Vein endothelial cell (primary cell): ENCODE measurements around the gene LRRC37B. TPM values are rescaled to one million over a fixed set of nuclear protein-coding genes. Genes with fewer than 3 reads are reported as not detected.

Experiments used
- small RNA-seq: library from RNA; depleted of rRNA; stranded (forward); fragments of <200 nt; gene quantifications from one replicate; pipeline ENCODE3, GENCODE V24; 2012
- total RNA-seq: library from RNA; depleted of rRNA; stranded (reverse); fragments of >200 nt; gene quantifications from 2 replicates; pipeline ENCODE4 v1.2.3, GENCODE V29; 2012

Gene LRRC37B
- total RNA-seq: 11.1 and 14.6 TPM in 2 replicates

GRCh38 chr17:32006957-32007462, at the start of gene LRRC37B:
Gene LRRC37B (plus strand): TSS chr17:32007383. CDS start chr17:32021393, 14,010 bp downstream.

Small RNAs within 50 kb of the gene (small RNA-seq; reads per million reads assigned to genes)
- gene AC090616.4 (not detected), gene RNA5SP437 (not detected)

Other genes with a start within 250 kb of the LRRC37B start
- 39.5 and 52.8 TPM in 2 replicates for gene COPRS, start 148.1 kb upstream of the LRRC37B start, total RNA-seq
- gene UTP6, start 105.7 kb upstream of the LRRC37B start, total RNA-seq: 26.1 and 41.5 TPM in 2 replicates
- 20.9 and 31.3 TPM in 2 replicates for gene SUZ12, start 70.4 kb upstream of the LRRC37B start, total RNA-seq
- gene RHOT1, start 135.1 kb downstream of the LRRC37B start, total RNA-seq: 34.9 and 40.5 TPM in 2 replicates